Kidney (tissue), 14 donors: ENCODE data around the gene MGARP. TPM values are rescaled to one million over a fixed set of nuclear protein-coding genes. Genes with fewer than 3 reads are reported as not detected.

Source experiments
- DNase-seq, 5 donors: peaks; one replicate each; pipeline ENCODE4 v3.0.0-alpha.2; 2013 to 2020
- FAIRE-seq: peaks from 2 replicates; lab custom pipeline; 2012; peaks lifted over from hg19 to GRCh38; lab: Jason Lieb, UNC
- H3K27ac ChIP-seq, 2 donors: one replicate each; pipeline ENCODE4 v1.7.0; 2013; ENCODE audit warnings: low read depth in 2 of 2, low read length in 2 of 2, inconsistent platforms in 1 of 2
- H3K27me3 ChIP-seq: one replicate; pipeline ENCODE4 v1.7.1; 2013; ENCODE audit warnings: low read length, inconsistent platforms; ENCODE audit not compliant: control insufficient read depth, insufficient read depth
- H3K36me3 ChIP-seq, 3 donors: one replicate each; pipeline versions ENCODE4 v1.7.0 to v1.7.1; 2013; ENCODE audit warnings: low read length in 3 of 3, control low read depth in 1 of 3, inconsistent platforms in 1 of 3; ENCODE audit not compliant: insufficient read depth in 3 of 3, control insufficient read depth in 2 of 3
- H3K4me1 ChIP-seq, 3 donors: one replicate each; pipeline versions ENCODE4 v1.7.0 to v1.7.1; 2013; ENCODE audit warnings: low read length in 3 of 3, inconsistent platforms in 1 of 3, low read depth in 1 of 3; ENCODE audit not compliant: control insufficient read depth in 2 of 3, insufficient read depth in 2 of 3
- H3K4me3 ChIP-seq, 3 donors: one replicate each; pipeline versions ENCODE4 v1.7.0 to v1.8.1; 2013; ENCODE audit warnings: low read length in 3 of 3, control low read depth in 1 of 3, inconsistent platforms in 1 of 3
- H3K9ac ChIP-seq, 3 donors: one replicate each; pipeline versions ENCODE4 v1.7.0 to v1.7.1; 2013; ENCODE audit warnings: low read length in 3 of 3, control low read depth in 1 of 3, inconsistent platforms in 1 of 3
- H3K9me3 ChIP-seq, 3 donors: one replicate each; pipeline versions ENCODE4 v1.7.0 to v1.7.1; 2013; ENCODE audit warnings: low read length in 3 of 3, control low read depth in 1 of 3, inconsistent platforms in 1 of 3; ENCODE audit not compliant: control insufficient read depth in 2 of 3, insufficient read depth in 1 of 3
- CTCF ChIP-seq: IDR thresholded peaks from 3 replicates; pipeline ENCODE4 v1.5.1; 2012; ENCODE audit warnings: mild to moderate bottlenecking, moderate library complexity, borderline replicate concordance; ENCODE audit not compliant: insufficient read depth; ENCODE audit errors: extremely low read depth
- intact Hi-C: fragments of 100-400 bp; cut with DNase I; formaldehyde crosslinking; loops from one replicate; pipeline ENCODE4 v1.11.1; 2022
- polyA plus RNA-seq: library from polyadenylated mRNA; stranded (reverse); fragments of 350-450 nt; fragmentation: Illumina TruSeq; extraction: RNeasy Lipid Tissue Mini Kit (QIAGEN cat#74804); gene quantifications from one replicate; pipeline ENCODE4 v1.2.3, GENCODE V29; 2014; ENCODE audit warnings: low read depth, low replicate concordance; ENCODE audit not compliant: insufficient read depth
- total RNA-seq: library from RNA; stranded (reverse); fragmentation: NEBNext Ultra II Directional; extraction: Animal tissue kit (Norgen Biotek cat#: 25700); gene quantifications from one replicate; pipeline ENCODE4 v1.2.1, GENCODE V29; 2021
- donor health status: control.
- donor health status: control.
- donor health status: control.
- donor health status: control.
- donor health status: control.
- donor health status: DM: yes; HTN: yes; CAD: no.
- donor health status: Normal renal cell carcinoma (clear cell type).

The MGARP gene
- total and polyA plus RNA-seq, 2 donors from 2014 or later = 0.25 to 4.3 TPM

GRCh38 chr4:139253046-139253445, 27.0 kb downstream of the MGARP start:
- Histone ChIP-seq H3K27me3 (no peaks in the 10 kb centered on the region), H3K36me3 (no peaks in the 10 kb centered on the region), H3K4me1 (no peaks in the 10 kb centered on the region), H3K9me3 (no peaks in the 10 kb centered on the region), H3K9ac (no peak overlapping the region), H3K4me3 (no peak overlapping the region), H3K27ac (no peak overlapping the region)
- intact Hi-C loops = no loop called here
- no peak for TF ChIP-seq CTCF
- no peak for DNase-seq
- FAIRE-seq = no peak

GRCh38 chr4:139247700-139248238, 32.3 kb downstream of the MGARP start:
- Histone ChIP-seq H3K27me3 (no peaks in the 10 kb centered on the region), H3K4me3 (no peak overlapping the region), H3K27ac (no peak overlapping the region), H3K9me3 (no peaks in the 10 kb centered on the region), H3K9ac (no peak overlapping the region), H3K36me3 (no peaks in the 10 kb centered on the region), H3K4me1 (no peaks in the 10 kb centered on the region)
- DNase-seq (no peak), FAIRE-seq (no peak)
- intact Hi-C loops = no loop called here
- TF ChIP-seq CTCF = no peak

GRCh38 chr4:139247241-139247640, 32.8 kb downstream of the MGARP start:
- H3K27me3 ChIP-seq = no peaks in the 10 kb centered on the region
- DNase-seq = no peak
- intact Hi-C loops = no loop called here
- no peaks in the 10 kb centered on the region for H3K4me1 ChIP-seq
- no peak overlapping the region for H3K9ac ChIP-seq
- H3K4me3 ChIP-seq = no peak overlapping the region
- no peak for FAIRE-seq
- no peak overlapping the region for H3K27ac ChIP-seq
- no peaks in the 10 kb centered on the region for H3K36me3 ChIP-seq
- no peaks in the 10 kb centered on the region for H3K9me3 ChIP-seq
- TF ChIP-seq CTCF = no peak

GRCh38 chr4:139246166-139246565, 33.9 kb downstream of the MGARP start:
- no peak for DNase-seq
- TF ChIP-seq CTCF = no peak
- FAIRE-seq = no peak
- Histone ChIP-seq H3K9ac (no peak overlapping the region), H3K27ac (no peak overlapping the region), H3K36me3 (no peaks in the 10 kb centered on the region), H3K27me3 (no peaks in the 10 kb centered on the region), H3K9me3 (no peaks in the 10 kb centered on the region), H3K4me3 (no peak overlapping the region), H3K4me1 (no peaks in the 10 kb centered on the region)
- intact Hi-C loops = no loop called here
